HG03064 (cell line): ENCODE measurements around the gene OR52D1.

Experiments used
- ATAC-seq: cut with Tn5 transposase; IDR thresholded peaks from one replicate; pipeline ENCODE4 v1.9.1; 2021; ENCODE audit warnings: low read depth; ENCODE audit not compliant: unreplicated experiment

The OR52D1 gene

GRCh38 chr11:5508605-5509004, 20.1 kb downstream of the OR52D1 start:
- no peak for ATAC-seq

- ATAC-seq, result no peak
These were observed 21.3 kb downstream of the OR52D1 start, which contains the start of gene UBQLN3 for GRCh38 chr11:5509803-5510202. Gene UBQLN3, minus strand, starts transcription at chr11:5509957. Its CDS starts 399 bp downstream, at chr11:5509558.

GRCh38 chr11:5514841-5515240, 26.4 kb downstream of the OR52D1 start:
- ATAC-seq, result no peak

- ATAC-seq, result no peak
These were observed 28.1 kb downstream of the OR52D1 start, which contains the start of gene UBQLNL for GRCh38 chr11:5516599-5516998. Gene UBQLNL, minus strand, starts transcription at chr11:5516699. Its CDS starts 258 bp downstream, at chr11:5516441.

GRCh38 chr11:5521540-5521939, 33.1 kb downstream of the OR52D1 start:
- ATAC-seq, result no peak

GRCh38 chr11:5522308-5522707, 33.8 kb downstream of the OR52D1 start:
- no peak for ATAC-seq

GRCh38 chr11:5524756-5525155, 36.3 kb downstream of the OR52D1 start:
- ATAC-seq, result no peak

GRCh38 chr11:5527716-5528115, 39.2 kb downstream of the OR52D1 start:
- no peak for ATAC-seq

GRCh38 chr11:5528495-5528894, 40.0 kb downstream of the OR52D1 start:
- ATAC-seq, result no peak

- no peak for ATAC-seq
These were observed 42.8 kb downstream of the OR52D1 start for GRCh38 chr11:5531053-5531831.

GRCh38 chr11:5534046-5534445, 45.6 kb downstream of the OR52D1 start:
- ATAC-seq, result no peak

- no peak for ATAC-seq
These were observed 48.0 kb downstream of the OR52D1 start for GRCh38 chr11:5536482-5536881.
